HG02610 (cell line): Measurements from ENCODE around the gene ABCF2.
A peak's percentile ranks its signal among the peaks of the same experiment; 100 is the strongest.

Experiments used
- ATAC-seq: cut with Tn5 transposase; IDR thresholded peaks from one replicate; pipeline ENCODE4 v1.9.1; 2021; ENCODE audit warnings: mild to moderate bottlenecking, moderate library complexity; ENCODE audit not compliant: unreplicated experiment

ABCF2 gene

DNA sequence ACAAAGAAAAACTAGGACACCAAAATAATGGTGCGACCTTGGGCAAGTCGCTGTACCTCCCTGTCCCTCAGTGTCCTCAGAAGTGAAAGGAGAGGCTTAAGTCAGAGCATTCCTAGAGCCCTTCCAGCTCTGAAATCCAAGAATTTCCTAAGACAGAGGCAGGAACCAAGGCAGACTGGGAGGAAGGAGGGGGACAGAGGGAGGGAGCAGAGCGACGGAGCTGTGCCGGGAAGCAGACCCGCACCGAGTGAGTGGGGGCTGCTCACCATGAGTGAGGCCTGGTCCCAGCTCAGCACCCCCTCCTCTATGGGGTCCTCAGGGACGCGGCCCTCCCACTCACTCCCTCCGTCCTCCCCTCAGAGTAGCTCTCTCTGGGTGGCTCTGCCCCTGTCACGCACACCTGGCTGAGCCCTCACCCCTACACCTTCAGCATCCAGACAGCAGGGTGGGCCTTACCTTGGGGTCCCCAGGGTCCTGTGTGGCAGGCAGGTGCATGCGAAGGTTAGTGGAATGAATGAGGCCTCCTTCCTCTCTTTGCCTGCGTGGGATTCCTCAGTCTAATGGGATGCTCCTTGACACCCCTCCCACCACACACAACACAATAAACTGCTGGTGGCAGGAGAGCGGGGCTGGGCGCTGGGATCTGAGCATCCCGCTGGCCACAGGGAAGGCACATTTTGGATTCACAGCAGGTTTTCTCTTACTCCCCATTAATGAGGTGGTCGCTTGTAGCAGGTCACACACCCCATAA is 26.1 kb upstream of the ABCF2 start:
- ATAC-seq: no peak

DNA sequence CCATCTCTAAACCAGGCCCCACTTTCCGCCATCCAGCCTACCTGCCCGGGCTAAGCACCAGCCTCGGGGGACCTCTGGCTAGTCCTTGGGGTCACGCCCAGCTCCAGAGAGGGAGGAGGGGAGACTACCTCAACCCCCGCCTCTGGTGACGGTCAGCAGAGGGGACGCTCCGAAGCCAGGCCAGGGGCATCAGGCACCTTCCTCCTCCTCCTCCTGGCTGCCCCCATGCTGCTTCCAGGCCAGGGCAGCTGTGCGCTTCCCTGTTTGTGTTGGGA is 25.5 kb upstream of the ABCF2 start:
- ATAC-seq: no peak

DNA sequence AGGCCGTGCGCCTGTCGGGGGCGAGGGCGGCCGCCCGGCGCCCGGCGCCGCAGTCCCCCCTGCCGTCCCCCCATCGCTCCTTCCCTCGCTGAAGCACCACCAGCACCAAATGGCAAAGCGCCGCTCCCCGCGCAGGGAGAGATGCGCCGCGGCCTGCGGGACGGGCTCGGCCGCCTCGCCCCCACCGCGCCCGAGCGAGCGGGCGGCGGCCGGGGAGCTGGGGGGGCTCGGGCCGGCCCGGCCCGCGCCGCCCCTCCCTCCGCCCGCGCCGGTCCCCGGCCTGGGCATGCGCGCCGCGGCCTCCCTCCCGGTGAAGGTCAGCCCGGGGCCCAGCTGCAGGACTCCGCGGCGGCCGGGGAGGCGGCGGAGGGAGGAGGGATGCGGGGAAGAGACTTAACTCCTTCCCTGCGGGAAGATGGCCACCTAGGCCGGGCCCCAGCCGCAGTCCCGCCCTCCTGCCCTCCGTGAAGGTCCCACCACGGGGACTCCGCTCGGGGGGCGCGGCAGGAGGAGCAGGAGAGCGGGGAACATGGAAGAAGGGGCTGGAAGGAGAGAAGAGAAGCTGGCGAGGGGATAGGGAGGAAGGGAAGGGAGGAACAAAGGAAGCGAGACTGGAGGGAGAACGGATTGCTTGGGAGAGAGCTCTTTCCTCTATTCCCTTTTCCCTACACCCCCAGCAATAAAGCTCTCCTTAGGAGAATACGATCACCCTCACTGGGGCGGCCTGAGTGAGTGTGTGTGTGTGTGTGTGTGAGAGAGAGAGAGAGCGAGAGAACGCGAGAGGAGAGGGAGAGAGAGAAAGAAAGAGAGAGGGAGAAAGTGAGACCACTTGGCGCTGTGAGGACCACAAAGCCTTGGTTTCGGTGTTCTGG is 24.9 kb upstream of the ABCF2 start:
- ATAC-seq: no peak

DNA sequence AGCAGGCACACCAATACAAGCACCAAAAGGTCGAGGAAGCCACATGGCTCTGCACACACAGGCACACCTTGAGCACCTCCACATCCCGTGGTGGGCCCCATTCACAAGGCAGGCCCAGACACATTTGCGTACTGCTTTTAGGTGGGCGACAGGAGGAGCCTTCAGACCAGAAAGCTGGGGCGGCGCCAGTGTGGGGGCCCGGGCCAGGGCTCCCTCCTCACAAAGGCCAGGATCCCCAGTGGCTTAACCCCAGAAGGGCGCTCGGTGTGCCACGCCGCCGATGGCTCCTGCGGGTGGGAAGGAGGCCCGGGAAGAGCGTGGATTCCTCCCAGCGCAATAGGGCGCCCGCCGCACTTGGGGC is 24.3 kb upstream of the ABCF2 start:
- no peak for ATAC-seq

DNA sequence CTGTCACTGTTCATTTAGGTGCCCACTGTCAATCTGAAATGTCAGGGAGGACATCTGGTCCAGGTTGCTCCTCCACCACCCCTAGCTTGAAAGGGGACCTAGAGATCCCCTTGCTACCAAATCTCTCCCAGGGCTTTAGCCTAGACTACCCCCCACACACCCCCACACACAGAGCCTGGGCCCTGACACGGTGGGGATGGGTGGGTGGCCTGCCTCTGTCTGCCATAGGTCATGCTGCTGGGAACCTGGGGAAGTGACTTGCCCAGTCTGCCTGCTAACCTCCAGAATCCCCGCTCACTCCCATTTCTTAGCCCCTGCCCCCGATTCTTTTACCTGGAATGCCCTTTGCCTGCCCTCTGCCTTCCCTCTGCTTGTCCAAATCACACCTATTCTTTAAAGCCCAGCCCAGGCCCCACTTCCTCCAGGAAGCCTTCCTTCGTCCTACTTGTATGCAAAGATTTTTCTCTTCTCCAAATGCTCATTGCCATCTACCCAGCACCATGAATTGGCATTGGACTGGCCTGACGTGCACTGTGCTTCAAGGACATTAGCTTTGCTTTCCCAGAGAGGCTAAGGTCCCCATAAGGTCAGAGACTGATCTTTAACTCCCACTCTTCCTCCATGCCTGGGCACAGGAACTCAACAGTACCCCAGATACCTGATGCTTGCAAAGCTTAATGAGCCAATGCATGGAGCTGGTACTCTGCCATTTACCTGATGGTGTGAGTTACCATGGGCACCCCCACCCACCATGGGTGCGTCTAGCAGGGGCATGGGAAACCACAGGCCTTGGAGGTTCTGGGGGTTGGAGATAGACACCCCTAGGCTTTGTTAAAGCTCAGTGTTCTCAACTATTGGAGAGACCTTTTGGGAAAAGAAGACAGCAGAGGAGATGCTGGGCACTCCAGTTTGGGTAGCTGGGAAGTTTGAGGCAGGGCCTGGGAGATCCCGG is 23.5 kb upstream of the ABCF2 start:
- no peak for ATAC-seq

DNA sequence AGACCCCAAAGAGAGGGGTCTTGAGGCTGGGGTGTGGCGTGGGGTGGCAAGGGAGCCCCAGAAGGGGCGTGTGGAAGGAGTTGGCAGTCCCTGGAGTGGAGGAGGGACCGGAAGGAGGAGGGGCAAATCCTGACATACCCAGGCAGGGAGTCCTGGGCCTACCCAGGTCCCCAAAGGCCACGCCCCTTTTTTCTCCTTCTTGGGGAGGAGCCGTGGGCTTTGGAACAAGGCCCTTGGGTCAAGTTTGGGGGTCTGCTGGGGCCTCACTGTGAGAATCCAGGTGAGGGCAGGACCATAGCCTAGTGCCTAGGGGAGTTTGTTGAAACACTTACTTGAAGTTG is 22.7 kb upstream of the ABCF2 start:
- no peak for ATAC-seq

DNA sequence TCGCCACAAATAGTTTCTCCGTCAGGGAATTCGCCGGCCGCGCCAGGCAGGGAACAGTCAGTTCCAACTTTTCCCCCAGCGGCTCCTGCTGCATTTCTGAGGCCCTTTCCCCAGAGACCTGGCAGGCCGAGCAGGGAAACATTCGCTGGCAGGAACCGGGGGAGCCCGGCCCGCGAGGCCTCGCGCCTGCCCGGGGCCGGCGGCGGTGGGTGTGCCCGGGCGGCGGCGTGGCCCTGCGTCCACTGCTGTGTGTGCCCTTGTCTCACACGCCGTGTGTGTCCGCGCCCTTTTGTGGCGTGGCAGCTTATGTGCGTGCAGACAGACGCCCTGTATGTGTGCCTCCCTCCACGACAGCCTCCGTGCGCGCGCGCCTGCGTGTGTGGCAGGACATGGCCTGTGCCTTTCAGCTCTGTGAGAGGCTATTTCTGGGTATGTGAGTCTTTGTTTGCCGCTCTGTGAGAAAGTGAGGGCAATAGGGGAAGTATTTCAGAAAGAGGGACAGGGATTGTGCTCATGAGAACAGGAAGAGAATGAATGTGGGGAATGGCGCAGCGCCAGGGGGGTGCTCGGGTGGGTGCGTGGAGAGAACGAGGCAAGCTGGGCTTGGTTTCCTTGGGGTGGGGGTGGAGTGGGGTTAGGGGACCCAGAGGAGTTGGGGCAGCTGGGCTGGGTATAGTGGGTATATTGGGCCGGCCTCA is 22.2 kb upstream of the ABCF2 start:
- no peak for ATAC-seq

DNA sequence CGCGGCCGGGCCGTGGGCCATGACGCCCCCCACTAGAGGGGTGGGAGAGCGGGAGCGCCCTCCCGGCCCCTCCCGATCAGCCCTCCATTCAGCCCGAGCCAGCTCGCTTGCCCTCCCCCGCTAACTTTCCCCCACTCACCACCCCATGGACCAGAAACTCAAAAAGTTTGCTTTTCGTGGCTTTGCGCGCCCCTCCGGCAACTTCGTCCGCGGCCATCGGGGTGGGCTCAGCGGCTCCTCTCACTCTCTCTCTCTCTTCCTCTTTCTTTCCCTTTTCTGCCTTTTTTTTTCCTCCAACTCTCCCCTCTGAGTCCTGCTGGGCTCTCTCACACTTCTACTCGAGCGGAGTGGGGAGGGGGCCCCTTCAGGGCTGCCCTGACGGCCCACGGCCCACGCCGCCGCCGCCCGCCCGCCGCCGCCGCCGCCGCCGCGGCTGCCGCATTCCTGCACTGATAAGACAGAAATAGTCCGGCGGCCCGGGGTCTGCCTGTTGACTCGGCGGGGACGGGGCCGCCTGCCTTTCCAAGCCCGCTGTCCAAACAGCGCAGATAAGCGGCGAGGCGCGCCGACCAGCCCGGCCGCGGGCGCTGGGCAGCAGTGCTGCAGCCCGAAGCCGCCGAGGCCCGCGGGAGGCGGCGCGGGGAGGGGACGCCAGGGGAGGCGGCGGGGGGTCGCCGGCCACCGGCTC is 21.5 kb upstream of the ABCF2 start, which contains the start of gene SMARCD3:
SMARCD3 (minus strand) TSS at position 349 of the 688 bp plus-strand sequence; CDS start at position 217, 132 bp downstream.
- no peak for ATAC-seq

DNA sequence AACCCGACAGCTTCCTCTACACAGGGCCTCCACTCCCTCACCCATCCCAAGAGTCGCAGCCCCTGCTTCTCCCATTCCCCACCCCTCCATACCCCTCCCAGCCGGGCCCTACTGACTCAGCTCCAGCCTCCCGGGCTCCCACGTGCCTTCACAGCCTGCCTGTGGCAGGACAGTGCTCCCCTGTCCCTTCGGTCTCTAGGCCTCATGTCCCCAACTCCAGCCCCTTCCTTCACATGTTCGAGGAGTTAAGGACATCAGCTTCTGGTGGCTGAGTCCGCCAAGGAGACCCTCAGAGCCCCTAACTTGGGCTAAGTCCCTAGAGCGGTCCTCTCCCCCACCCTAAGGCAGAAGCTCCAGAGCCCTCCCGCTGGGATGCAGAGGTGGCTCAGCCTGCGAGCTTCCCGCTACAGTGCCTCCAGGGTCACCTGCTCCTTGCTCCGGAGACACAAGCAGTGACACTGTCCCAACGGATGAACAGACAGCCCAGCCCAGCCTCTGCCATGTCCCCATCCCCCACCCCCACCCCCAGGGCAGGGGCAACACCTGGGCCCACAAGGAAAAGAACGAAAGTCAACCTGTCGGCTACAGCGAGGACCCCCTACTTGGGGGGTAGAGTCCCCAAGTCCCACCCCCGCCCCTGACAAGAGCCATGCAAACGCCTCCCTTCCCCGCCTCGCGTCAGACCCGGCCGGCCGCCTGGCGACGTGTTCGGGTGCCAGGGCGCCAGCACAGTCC is 20.8 kb upstream of the ABCF2 start:
- ATAC-seq: no peak

DNA sequence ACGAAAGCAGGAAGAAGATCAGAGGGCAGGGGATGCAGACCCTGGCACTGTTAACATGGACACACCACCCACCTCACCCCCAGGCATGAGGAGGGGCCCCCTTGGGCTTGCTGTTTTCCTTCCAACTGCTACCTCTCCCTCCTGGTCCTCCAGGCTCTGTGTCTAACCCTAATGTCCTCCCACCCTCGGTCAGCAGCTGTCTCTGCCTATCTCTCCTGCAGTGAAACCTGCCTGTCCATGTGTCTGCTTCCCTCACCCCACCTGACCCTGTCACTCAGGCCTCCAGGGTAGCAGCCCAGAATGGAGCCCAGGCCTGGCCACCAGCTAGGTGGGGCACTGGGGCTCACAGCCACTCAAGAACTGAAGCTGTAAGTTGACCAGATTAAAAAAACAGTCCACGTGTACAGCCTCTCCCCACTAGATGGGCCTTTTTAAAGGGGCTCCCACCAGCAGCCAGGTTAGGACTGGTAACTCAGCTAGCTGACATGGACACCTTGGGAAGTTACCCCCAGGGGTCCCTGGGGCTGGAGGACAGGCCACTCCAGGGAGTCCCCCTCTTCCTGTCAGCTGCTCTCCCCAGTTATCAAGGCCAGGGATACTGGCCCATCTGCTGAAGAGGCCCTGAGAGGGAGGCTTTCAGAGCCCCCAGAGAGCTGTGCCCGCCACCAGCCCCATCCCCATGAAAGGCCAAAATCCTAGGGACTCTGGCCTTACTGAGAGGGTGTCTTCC is 20.0 kb upstream of the ABCF2 start:
- ATAC-seq: no peak

DNA sequence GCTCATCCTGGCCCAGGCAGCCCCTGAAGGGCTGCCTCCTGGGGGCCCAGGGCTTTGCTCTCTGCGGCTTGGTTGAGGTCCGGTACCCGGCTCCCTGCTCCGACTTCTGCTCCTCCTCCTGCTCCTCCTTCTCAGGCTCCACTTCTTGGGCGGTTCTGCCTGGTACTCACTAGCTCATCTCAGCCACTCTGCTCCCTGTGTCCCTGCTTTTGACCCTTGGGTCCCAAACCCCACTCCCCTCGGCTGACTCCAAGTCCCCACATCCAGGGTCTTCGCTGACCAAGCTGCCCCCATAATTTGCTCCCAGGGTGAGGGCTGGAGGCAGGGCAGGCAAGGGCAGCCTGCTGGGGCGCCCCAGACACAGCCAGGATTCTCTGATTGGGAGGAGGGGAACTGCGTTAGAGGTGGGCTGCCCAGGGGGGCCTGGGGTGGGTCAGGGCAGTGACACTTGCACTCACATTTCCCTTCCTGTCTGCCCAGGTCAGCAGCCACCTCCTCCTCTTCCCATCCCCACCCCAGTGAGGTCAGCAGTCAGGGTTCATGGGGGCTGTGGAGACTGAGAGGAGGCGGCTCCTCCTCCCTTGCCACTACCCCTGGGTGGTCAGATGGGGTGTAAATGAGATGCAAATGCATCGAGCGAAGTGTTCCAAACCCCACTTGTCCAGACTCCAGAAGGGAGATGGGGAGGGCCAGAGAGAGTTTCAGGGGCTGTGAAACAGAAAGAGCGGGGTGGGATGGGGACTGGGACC is 19.3 kb upstream of the ABCF2 start:
- no peak for ATAC-seq

DNA sequence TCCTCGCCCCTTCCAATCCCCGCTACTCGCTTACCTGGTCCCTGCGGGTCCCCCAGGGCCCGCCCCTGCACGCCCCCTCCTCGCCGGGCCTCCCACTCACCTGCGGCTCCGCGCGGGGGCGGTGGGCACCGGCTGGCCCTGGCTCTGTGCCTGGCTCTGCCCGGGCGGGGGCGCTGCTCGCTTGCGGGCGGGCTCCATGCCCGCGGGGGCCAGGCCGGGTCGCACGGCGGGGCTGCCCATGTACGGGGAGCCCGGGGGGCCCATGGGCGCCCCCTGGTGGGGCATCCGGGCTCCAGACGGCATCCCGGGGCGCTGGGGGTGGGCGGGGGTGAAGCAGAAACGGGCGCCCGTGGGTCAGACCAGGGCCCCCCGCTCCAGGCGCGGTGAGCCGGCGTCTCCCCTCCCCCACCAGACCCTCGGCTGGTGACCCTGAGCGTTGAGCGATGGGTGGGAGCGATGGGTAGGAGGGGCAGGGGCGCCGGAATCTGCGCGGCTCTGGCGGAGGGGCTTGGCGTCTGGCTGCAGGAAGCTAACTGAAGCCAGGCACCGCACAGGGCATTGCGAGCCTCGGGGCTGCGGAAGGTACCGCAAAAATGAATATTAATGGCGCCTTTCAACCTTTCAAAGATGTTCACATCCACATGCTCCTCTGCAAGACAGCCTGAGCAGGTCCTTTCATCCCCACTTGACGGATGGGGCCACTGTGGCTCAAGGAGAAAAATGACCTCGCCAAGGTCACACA is 18.5 kb upstream of the ABCF2 start:
- no peak for ATAC-seq

DNA sequence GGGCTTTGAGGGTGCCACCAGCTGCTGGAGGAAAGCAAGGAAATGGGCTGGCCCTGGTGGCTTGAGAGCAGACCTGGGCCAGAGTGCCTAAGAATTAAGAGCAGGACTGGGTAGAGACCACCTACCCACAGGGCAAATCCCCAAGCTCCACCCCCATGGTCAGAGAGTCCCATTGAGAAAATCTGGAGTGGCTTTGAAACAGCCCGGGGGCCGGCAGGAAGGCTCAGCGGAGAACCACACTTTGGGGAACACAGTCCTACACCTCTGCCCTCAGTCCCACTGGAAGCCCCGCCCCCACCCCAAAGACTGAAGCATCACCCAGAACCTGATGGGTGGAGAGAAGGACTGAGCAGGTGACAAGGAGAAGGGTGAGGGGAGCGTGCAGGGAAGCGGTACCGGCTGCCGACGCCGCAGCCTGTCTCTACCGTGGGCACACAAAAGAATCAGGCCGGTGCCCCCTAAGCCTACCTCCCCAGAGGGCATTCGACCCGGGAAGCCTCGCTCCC is 17.9 kb upstream of the ABCF2 start:
- ATAC-seq: no peak

DNA sequence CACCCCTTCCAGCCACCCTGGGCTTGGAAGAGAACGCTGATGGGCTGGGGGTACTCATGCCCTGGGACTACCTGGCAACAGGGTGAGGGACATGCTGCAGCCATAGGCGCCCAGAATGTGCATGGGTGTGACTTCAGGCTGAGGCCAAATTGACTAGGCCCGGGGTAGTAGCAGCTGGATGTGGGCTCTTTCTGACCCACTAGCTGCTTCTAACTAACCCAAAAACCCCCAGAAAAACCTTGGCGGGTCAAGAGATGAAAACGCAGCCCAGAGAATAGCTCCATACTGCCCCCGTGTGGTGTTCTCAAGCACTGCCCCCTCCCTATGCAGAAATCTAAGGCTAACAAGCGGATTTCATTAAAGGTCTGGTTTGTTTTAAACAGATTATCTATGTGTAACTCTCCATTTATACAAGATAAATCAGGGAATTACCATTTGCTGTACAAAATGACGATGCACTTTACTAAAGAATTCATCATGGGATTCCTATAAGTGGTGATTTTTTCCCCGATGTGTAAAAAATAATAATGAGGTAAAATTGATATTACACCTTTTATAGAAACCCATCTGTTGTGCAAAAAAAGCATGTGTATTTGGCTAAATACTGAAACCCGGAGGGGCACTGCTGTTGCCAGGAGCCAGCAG is 17.3 kb upstream of the ABCF2 start:
- ATAC-seq: no peak

DNA sequence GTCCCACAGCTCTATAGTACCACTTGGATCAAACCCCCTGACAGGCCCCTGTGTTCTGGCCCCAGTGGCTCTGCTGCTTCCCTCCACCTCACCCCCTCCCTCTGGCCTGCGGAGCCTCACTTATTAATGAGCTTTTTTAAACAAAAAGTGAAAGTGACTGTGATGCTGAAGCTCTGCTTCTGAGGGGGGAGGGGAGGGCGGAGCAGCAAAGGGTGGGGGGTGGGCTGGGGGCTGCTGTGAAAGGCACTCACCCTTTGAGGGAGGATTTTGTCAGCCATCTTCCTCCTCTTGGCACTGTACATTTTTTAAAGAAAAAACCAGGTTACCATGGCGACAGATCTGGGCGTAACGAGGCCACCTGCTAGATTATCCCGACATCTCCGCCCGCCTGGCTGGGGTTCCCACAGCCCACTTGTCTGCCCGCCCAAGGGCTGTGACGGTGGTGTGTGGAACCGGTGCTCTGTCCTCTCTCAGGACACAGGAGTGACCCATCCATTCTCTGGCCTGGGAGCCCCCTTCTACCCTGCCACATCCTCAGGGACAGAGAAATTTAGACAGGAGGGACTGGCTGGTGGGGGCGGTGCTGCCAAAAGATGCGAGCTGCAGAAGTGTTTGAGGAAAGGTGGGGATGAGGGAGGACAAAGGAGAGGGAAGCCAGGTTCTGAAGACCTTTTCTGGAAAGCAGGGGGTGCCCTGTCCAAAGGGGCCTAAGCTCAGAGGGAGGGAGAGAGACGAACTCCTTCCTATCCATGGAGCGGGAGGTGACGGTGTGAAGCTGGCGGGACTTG is 16.6 kb upstream of the ABCF2 start:
- ATAC-seq: peak; percentile 36

DNA sequence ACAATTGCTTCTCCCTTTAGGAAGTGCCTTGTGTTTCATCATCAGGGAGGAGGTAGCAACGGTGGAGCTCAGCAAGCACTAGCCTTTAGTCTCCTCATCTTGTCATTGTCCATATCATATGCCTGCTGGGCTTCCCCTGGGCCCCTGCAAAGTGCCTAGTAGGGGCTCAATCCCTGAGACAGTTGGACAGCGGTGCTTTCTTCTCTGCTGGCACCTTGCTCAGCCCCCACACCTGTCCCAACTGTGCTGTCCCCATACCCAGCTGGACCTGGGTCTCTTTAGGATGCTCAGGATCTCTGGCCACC is 16.0 kb upstream of the ABCF2 start:
- ATAC-seq: no peak
